GM12801 (cell line): ENCODE measurements around the gene BEND5.

ENCODE experiments used
- TF ChIP-seq, protein P1 (sequence below): IDR thresholded peaks from one replicate; pipeline ENCODE4 v1.5.1; 2011; ENCODE audit warnings: control low read depth; ENCODE audit not compliant: insufficient read length; ENCODE audit errors: extremely low read depth

The BEND5 gene

DNA sequence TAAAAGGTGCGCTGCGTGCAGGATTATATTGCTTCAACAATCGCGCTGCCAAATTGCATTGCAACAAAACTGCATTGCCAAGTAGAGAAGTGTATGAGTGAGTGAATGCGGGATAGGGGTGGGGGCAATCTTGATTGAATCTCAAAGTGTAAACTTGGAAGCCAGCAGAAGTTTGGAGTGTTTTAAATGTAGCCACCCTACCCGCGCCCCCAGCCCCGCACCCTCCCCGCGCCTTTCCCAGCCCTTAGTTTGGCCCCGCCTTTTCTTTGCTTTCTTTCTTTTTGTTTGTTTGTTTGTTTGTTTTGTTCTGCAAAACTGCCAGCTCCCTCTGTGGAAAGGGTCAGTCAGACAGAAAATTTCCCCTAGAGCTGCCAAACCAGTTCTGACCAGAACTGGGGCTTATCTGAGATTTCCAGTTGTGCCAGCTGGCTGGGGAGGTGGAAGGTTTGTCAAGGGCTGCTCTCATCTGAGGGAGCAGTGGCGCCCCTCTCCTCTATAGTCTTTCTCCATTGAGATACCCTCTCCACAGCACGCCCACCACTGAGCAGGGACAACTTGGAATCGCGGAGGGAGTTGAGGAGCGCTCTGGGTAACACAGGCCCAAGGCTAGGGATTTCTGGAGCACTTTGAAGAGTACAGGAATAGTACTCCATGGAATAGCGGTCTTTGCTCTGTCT lies 666 bp upstream of the BEND5 start:
- TF ChIP-seq, protein P1, sequence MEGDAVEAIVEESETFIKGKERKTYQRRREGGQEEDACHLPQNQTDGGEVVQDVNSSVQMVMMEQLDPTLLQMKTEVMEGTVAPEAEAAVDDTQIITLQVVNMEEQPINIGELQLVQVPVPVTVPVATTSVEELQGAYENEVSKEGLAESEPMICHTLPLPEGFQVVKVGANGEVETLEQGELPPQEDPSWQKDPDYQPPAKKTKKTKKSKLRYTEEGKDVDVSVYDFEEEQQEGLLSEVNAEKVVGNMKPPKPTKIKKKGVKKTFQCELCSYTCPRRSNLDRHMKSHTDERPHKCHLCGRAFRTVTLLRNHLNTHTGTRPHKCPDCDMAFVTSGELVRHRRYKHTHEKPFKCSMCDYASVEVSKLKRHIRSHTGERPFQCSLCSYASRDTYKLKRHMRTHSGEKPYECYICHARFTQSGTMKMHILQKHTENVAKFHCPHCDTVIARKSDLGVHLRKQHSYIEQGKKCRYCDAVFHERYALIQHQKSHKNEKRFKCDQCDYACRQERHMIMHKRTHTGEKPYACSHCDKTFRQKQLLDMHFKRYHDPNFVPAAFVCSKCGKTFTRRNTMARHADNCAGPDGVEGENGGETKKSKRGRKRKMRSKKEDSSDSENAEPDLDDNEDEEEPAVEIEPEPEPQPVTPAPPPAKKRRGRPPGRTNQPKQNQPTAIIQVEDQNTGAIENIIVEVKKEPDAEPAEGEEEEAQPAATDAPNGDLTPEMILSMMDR, result no peak

DNA sequence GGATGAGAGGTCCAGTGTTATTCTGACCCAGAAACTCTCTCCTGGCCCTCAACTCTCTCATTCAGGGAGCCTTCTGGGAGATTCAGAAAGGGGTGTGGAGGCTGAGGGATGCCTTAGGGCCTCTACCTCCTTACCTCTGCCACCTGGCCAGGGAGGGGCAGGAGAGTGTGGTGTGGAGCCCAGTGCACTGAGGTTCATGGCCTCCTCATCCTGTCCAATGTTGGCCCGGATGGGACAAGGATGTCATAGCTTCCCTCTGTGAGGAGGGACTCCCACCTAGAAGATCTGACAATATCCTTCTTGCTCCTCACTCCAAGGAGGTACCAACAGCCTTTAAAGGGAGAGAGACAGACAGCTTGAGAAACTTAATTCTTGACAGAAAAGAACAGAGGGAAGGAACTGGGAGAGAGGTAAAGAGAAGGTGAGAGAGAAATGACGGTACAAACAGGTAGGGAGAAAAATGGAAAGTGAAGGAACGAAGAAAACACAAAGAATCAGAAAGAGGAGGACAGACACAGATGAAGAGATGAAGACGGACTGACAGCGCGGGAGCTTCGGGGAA lies 779 bp downstream of the BEND5 start:
- TF ChIP-seq, protein P1, result no peak

DNA sequence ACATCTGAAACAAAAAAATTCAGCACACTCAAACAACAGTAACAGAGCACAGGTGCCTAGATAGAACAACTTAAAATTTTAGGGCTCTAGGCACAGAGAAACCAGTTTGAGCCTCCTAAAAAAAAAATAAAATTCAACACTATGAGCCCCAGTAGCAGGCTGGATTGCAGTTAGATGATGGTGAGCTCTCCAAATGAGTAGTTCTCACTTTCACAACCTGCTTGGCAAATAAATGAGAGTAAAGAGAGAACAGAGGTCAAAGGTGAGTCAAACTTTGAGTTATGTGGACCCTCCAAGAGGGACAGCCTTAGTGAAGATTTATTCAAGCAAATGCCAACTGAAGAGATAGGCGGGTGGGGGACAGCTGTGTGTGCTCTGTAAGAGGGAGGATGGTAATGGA lies 3.6 kb downstream of the BEND5 start:
- TF ChIP-seq, protein P1, result no peak

DNA sequence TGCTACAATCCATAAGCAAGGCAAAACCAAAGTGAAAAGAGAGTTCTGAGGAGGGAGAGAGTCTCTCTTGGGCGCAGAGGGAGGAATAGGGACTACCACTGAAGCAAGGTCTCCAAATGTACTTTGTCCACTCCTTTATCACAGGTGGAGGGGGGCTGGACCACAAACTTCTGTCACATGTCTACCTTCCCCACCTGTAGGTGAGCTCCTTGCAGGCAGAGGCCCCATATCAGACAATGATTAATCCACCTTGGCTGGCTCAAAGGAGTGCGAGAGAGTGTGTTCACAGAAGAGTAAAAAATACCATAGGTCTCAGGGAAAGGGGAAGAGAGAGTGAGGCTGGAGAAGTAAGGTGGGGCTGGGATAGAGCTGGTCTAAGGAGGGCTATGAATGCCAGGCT lies 4.5 kb downstream of the BEND5 start:
- TF ChIP-seq, protein P1, result no peak

DNA sequence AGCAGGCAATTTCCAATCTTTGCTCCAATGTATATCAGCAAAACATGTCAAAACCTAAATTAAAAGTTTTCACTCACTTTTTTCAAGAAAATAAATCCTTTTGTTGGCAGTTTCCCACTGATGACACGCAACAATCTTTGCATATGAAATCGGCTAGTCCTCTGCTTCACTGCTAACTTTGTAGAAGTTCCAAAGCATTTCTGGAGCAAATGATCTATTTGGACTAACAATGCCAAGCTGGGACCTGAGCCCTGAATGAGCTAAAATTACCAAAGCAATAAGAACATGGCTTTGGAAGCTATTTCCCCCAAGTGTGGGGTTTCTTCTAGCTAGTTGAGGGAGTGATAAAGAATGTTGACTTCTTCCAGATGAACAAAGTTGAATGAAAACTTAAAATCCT lies 5.1 kb downstream of the BEND5 start:
- TF ChIP-seq, protein P1, result no peak

DNA sequence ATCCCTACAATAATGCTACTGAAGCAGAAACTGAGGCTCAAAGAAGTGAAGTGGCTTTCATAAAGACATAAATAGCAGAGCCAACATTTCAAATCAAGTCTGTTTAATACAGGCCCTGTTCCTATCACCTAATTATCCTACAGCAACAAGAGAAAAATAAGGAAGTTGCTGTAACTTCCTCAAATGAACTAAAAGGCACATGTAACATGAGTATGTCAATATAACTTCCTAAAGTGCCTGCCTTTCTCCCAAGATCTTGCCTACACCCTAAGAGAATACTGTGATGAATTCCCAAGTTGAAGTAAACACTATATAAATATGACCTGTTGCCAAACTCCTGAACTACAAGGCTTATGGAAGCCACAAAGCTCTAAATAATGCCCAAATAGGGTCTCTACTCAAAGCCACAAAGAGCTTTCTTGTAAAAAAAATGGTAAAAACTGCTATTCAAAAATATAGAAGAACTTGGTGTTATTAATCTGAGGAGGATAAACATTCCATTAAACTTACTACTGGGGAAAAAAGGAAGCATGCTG lies 8.6 kb downstream of the BEND5 start:
- TF ChIP-seq, protein P1, result no peak

DNA sequence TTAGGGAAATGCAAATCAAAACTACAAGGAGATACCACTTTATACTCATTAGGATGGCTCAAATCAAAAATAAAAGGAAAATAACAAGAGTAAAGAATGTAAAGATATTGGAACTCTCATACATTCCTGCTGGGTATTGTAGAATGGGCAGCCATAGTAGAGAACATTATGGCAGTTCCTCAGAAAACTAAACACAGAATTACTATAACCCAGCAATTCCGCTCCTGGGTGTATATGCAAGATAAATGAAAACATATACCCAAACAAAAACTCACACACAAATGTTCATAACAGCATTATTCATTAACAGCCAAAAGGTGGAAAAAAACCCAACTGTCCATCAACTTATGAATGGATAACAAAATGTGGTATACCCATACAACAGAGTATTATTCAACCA lies 11.4 kb downstream of the BEND5 start:
- TF ChIP-seq, protein P1, result no peak
